Adrenal gland (tissue), 5 donors: ENCODE data around the gene ZBTB9.

Experiments
- POLR2A ChIP-seq, 2 donors: fragments of 450-650 bp; IDR thresholded peaks; one replicate each; pipeline ENCODE4 v1.6.1; 2017; ENCODE audit warnings: antibody characterized with exemption in 2 of 2, mild to moderate bottlenecking in 2 of 2, moderate library complexity in 1 of 2
- TF ChIP-seq, protein P1 (sequence below), 6 experiments: fragments of 450-650 bp in 4 of 6; fragments of 200-600 bp in 2 of 6; sonication (generic) in 1 of 6; IDR thresholded peaks; 1 replicate in 5 of 6; 2 replicates in 1 of 6; pipeline versions ENCODE4 v1.5.1 to v1.8.0; 2016 to 2021; ENCODE audit warnings: antibody characterized with exemption in 6 of 6, mild to moderate bottlenecking in 2 of 6, moderate library complexity in 1 of 6
- donor health status: DM: no; HTN: no; CAD: no.

DNA sequence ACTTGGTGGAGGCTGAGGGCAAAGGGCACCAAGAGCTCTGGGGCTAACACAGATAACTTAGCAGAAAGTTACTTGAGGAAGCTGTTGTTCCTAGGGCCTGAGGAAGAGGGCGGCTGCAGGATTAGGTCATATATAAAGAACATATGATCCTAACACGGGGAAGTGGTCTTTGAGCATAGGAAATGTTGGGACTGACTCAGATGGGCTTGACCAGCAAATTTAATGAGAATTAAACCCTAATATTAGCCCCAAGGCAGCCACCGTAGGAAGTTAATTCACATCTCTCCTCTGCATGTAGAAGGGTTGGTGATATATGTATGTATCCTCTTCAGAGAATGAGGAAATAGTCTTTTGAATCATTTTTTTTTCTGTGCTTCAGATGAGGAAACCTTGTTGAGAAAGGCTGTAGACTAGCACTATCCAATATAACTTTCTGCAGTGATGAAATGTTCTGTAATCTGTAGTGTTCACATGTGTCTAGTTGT is 9.2 kb upstream of the ZBTB9 start:
- TF ChIP-seq, protein P1, sequence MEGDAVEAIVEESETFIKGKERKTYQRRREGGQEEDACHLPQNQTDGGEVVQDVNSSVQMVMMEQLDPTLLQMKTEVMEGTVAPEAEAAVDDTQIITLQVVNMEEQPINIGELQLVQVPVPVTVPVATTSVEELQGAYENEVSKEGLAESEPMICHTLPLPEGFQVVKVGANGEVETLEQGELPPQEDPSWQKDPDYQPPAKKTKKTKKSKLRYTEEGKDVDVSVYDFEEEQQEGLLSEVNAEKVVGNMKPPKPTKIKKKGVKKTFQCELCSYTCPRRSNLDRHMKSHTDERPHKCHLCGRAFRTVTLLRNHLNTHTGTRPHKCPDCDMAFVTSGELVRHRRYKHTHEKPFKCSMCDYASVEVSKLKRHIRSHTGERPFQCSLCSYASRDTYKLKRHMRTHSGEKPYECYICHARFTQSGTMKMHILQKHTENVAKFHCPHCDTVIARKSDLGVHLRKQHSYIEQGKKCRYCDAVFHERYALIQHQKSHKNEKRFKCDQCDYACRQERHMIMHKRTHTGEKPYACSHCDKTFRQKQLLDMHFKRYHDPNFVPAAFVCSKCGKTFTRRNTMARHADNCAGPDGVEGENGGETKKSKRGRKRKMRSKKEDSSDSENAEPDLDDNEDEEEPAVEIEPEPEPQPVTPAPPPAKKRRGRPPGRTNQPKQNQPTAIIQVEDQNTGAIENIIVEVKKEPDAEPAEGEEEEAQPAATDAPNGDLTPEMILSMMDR (IDR thresholded peaks at IDR 0.05) = no peak
- TF ChIP-seq POLR2A (IDR thresholded peaks at IDR 0.05) = no peak
